Right lobe of liver (tissue), 4 donors: ENCODE data around the gene CAPN7.

Source experiments
- POLR2A ChIP-seq: fragments of 450-650 bp; IDR thresholded peaks from one replicate; pipeline ENCODE4 v1.6.1; 2017; ENCODE audit warnings: antibody characterized with exemption, mild to moderate bottlenecking
- TF ChIP-seq, protein P1 (sequence below), 4 donors: fragments of 200-600 bp in 3 of 4; fragments of 450-650 bp in 1 of 4; IDR thresholded peaks; one replicate each; pipeline versions ENCODE4 v1.5.1 to v1.8.0; 2016 to 2022; ENCODE audit warnings: antibody characterized with exemption in 4 of 4, mild to moderate bottlenecking in 2 of 4
- donor health status: DM: no; HTN: no; CAD: no.
- donor health status: DM: no; HTN: no; CAD: no.
- donor health status: DM: no; HTN: yes; CAD: no.

DNA sequence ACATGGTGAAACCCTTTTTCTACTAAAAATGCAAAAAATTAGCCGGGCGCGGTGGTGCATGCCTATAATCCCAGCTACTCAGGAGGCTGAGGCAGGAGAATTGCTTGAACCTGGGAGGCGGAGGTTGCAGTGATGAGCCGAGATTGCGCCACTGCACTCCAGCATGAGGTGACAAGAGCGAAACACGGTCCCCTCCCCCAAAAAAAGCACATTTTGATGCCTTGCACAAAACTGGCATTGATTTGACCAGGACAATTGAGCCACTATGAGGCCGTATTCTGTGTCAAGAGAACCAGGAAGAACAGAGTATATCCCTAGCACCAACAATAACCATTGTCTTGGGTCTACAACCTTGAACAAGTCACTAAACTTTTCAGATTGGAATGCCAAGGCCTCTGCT is 75.8 kb downstream of the CAPN7 start:
- TF ChIP-seq POLR2A: no peak
- TF ChIP-seq, protein P1, sequence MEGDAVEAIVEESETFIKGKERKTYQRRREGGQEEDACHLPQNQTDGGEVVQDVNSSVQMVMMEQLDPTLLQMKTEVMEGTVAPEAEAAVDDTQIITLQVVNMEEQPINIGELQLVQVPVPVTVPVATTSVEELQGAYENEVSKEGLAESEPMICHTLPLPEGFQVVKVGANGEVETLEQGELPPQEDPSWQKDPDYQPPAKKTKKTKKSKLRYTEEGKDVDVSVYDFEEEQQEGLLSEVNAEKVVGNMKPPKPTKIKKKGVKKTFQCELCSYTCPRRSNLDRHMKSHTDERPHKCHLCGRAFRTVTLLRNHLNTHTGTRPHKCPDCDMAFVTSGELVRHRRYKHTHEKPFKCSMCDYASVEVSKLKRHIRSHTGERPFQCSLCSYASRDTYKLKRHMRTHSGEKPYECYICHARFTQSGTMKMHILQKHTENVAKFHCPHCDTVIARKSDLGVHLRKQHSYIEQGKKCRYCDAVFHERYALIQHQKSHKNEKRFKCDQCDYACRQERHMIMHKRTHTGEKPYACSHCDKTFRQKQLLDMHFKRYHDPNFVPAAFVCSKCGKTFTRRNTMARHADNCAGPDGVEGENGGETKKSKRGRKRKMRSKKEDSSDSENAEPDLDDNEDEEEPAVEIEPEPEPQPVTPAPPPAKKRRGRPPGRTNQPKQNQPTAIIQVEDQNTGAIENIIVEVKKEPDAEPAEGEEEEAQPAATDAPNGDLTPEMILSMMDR (IDR thresholded peaks at IDR 0.05): no peak
